Measurements from ENCODE around the gene ESRP2.

The ESRP2 gene

GRCh38 chr16:68235887-68236136 is at the start of gene ESRP2:
Gene ESRP2 (minus strand): TSS chr16:68236127. CDS start chr16:68236045, 82 bp downstream.
- no peak for FAIRE-seq

GRCh38 chr16:68285683-68286082 is 49.8 kb upstream of the ESRP2 start:
- no peak for FAIRE-seq

- no peak for FAIRE-seq
Observed at GRCh38 chr16:68284847-68285246, 48.9 kb upstream of the ESRP2 start.

GRCh38 chr16:68283801-68284598 is 48.1 kb upstream of the ESRP2 start:
- FAIRE-seq: no peak

- no peak for FAIRE-seq
Observed at GRCh38 chr16:68283346-68283745, 47.4 kb upstream of the ESRP2 start.

GRCh38 chr16:68282064-68282452 is 46.1 kb upstream of the ESRP2 start:
- FAIRE-seq: no peak

GRCh38 chr16:68281368-68282063 is 45.6 kb upstream of the ESRP2 start:
- no peak for FAIRE-seq

- FAIRE-seq: no peak
Observed at GRCh38 chr16:68279726-68280558, 44.0 kb upstream of the ESRP2 start.

GRCh38 chr16:68276223-68276622 is 40.3 kb upstream of the ESRP2 start:
- no peak for FAIRE-seq

GRCh38 chr16:68275611-68276191 is 39.8 kb upstream of the ESRP2 start:
- FAIRE-seq: no peak

- FAIRE-seq: no peak
Observed at GRCh38 chr16:68274441-68274840, 38.5 kb upstream of the ESRP2 start.

- no peak for FAIRE-seq
Observed at GRCh38 chr16:68273896-68274295, 38.0 kb upstream of the ESRP2 start.

- FAIRE-seq: no peak
Observed at GRCh38 chr16:68273459-68273858, 37.5 kb upstream of the ESRP2 start.

- no peak for FAIRE-seq
Observed at GRCh38 chr16:68272507-68273209, 36.7 kb upstream of the ESRP2 start.

- FAIRE-seq: no peak
Observed at GRCh38 chr16:68270353-68270752, 34.4 kb upstream of the ESRP2 start.

- FAIRE-seq: no peak
Observed at GRCh38 chr16:68269793-68270192, 33.9 kb upstream of the ESRP2 start.

GRCh38 chr16:68267612-68268405 is 31.9 kb upstream of the ESRP2 start:
- FAIRE-seq: no peak

- FAIRE-seq: no peak
Observed at GRCh38 chr16:68265078-68265920, 29.4 kb upstream of the ESRP2 start.

- FAIRE-seq: no peak
Observed at GRCh38 chr16:68264128-68265077, 28.5 kb upstream of the ESRP2 start, which contains the start of gene SLC7A6. Gene SLC7A6 (plus strand): TSS chr16:68264526. CDS start chr16:68274727, 10,201 bp downstream.

Measured in G401.6 (cell line).